ENCODE results near the gene GPD2.

The GPD2 gene

DNA sequence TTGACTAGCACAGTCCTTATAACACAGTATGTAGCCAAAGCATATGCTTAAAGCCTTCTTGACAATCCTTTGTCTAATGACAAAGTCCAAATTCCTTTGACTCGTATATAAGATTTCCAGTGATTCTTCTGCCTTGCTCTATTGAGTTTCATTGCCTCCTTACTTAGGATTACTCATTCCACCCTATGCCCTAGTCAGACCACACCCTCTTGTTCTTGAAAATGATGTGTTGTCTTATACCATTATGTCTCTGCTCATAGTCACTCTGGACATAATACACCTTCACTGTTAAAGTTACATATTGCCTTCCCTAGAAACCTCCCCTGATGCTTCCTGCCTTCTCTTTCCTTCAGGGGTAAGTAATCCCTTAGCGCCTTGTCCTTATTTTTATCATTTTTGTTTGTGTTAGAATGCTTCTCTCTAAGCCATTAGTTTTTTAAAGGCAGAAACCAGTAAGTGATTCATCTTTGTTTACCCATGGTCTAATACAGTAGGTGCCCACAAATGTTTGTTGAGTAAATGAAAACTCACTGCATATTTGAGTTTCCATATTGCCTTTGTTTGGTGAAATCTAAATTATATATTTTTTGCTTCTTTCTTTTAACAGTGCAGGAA is 19.3 kb downstream of the GPD2 start:
- Histone ChIP-seq H4K20me1 (ENCODE audit: insufficient read depth) (no peaks in the 10 kb centered on the region), H3K4me2 (no peak overlapping the region), H3K27me3 (ENCODE audit: insufficient read depth, low read depth) (no peaks in the 10 kb centered on the region), H3K27ac (no peak overlapping the region), H3K4me1 (ENCODE audit: low read depth, poor library complexity, severe bottlenecking) (peaks cover 15% of the 10 kb centered on the region), H3K4me3 (IDR thresholded peaks at IDR 0.05; ENCODE audit: insufficient read depth, low read depth, low read length) (no peak overlapping the region), H2AFZ (ENCODE audit: low read depth) (no peak overlapping the region), H3K9ac (no peak overlapping the region), H3K79me2 (ENCODE audit: insufficient read depth, low read depth) (no peaks in the 10 kb centered on the region), H3K36me3 (ENCODE audit: insufficient read depth) (no peaks in the 10 kb centered on the region)
- TF ChIP-seq, protein P1, sequence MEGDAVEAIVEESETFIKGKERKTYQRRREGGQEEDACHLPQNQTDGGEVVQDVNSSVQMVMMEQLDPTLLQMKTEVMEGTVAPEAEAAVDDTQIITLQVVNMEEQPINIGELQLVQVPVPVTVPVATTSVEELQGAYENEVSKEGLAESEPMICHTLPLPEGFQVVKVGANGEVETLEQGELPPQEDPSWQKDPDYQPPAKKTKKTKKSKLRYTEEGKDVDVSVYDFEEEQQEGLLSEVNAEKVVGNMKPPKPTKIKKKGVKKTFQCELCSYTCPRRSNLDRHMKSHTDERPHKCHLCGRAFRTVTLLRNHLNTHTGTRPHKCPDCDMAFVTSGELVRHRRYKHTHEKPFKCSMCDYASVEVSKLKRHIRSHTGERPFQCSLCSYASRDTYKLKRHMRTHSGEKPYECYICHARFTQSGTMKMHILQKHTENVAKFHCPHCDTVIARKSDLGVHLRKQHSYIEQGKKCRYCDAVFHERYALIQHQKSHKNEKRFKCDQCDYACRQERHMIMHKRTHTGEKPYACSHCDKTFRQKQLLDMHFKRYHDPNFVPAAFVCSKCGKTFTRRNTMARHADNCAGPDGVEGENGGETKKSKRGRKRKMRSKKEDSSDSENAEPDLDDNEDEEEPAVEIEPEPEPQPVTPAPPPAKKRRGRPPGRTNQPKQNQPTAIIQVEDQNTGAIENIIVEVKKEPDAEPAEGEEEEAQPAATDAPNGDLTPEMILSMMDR (conservative IDR thresholded peaks at IDR 0.05; ENCODE audit: low read depth, low read length), result no peak

DNA sequence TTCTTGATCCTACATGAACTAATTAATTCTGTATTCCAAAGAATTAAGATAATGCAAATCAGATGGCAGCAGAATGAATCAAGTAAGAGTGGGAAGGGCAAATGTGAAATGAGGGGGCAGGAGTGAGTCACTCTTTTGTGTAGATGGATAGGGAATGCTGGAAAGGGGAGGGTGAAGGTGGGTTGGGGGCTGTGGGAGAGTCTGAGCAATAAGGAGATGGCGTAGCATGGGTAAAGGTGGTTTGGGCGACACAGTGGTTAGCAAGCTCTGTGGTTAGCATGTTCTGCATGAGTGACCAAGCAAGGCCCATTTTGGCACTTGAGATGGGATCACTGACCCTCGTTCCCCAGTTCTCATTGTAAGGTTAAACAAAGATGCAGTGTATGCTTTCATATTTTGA is 20.4 kb downstream of the GPD2 start:
- no peak overlapping the region for H3K27ac ChIP-seq
- no peak overlapping the region for H3K4me2 ChIP-seq
- H3K4me1 ChIP-seq (ENCODE audit: low read depth, poor library complexity, severe bottlenecking), result peaks cover 15% of the 10 kb centered on the region
- H3K27me3 ChIP-seq (ENCODE audit: insufficient read depth, low read depth), result no peaks in the 10 kb centered on the region
- TF ChIP-seq, protein P1 (conservative IDR thresholded peaks at IDR 0.05; ENCODE audit: low read depth, low read length), result no peak
- no peaks in the 10 kb centered on the region for H3K79me2 ChIP-seq (ENCODE audit: insufficient read depth, low read depth)
- no peak overlapping the region for H2AFZ ChIP-seq (ENCODE audit: low read depth)
- H3K9ac ChIP-seq, result no peak overlapping the region
- no peak overlapping the region for H3K4me3 ChIP-seq (IDR thresholded peaks at IDR 0.05; ENCODE audit: insufficient read depth, low read depth, low read length)
- no peaks in the 10 kb centered on the region for H3K36me3 ChIP-seq (ENCODE audit: insufficient read depth)
- H4K20me1 ChIP-seq (ENCODE audit: insufficient read depth), result no peaks in the 10 kb centered on the region

GRCh38 chr2:156457523-156458517 is 21.6 kb downstream of the GPD2 start:
- no peak overlapping the region for H3K4me3 ChIP-seq (IDR thresholded peaks at IDR 0.05; ENCODE audit: insufficient read depth, low read depth, low read length)
- TF ChIP-seq, protein P1 (conservative IDR thresholded peaks at IDR 0.05; ENCODE audit: low read depth, low read length), result no peak
- no peak overlapping the region for H2AFZ ChIP-seq (ENCODE audit: low read depth)
- no peaks in the 10 kb centered on the region for H3K27me3 ChIP-seq (ENCODE audit: insufficient read depth, low read depth)
- no peak overlapping the region for H3K27ac ChIP-seq
- H3K4me1 ChIP-seq (ENCODE audit: low read depth, poor library complexity, severe bottlenecking), result peaks cover 9% of the 10 kb centered on the region
- no peaks in the 10 kb centered on the region for H3K36me3 ChIP-seq (ENCODE audit: insufficient read depth)
- H3K9ac ChIP-seq, result no peak overlapping the region
- no peak overlapping the region for H3K4me2 ChIP-seq
- no peaks in the 10 kb centered on the region for H3K79me2 ChIP-seq (ENCODE audit: insufficient read depth, low read depth)
- no peaks in the 10 kb centered on the region for H4K20me1 ChIP-seq (ENCODE audit: insufficient read depth)

- no peaks in the 10 kb centered on the region for H4K20me1 ChIP-seq (ENCODE audit: insufficient read depth)
- H3K4me2 ChIP-seq, result no peak overlapping the region
- H3K27me3 ChIP-seq (ENCODE audit: insufficient read depth, low read depth), result no peaks in the 10 kb centered on the region
- H3K27ac ChIP-seq, result no peak overlapping the region
- no peaks in the 10 kb centered on the region for H3K79me2 ChIP-seq (ENCODE audit: insufficient read depth, low read depth)
- H3K9ac ChIP-seq, result no peak overlapping the region
- no peak overlapping the region for H2AFZ ChIP-seq (ENCODE audit: low read depth)
- H3K4me1 ChIP-seq (ENCODE audit: low read depth, poor library complexity, severe bottlenecking), result no peaks in the 10 kb centered on the region
- H3K36me3 ChIP-seq (ENCODE audit: insufficient read depth), result no peaks in the 10 kb centered on the region
- H3K4me3 ChIP-seq (IDR thresholded peaks at IDR 0.05; ENCODE audit: insufficient read depth, low read depth, low read length), result no peak overlapping the region
- TF ChIP-seq, protein P1 (conservative IDR thresholded peaks at IDR 0.05; ENCODE audit: low read depth, low read length), result no peak
Observed at GRCh38 chr2:156459720-156460119, 23.5 kb downstream of the GPD2 start.

Data from KMS-11 (cell line).